Keratinocyte (primary cell): ENCODE data around the gene CAMK2G.

Source experiments
- CTCF ChIP-seq, 3 experiments: IDR thresholded peaks in 1 of 3; conservative IDR thresholded peaks in 1 of 3; optimal IDR thresholded peaks in 1 of 3; 2 replicates in 2 of 3; 3 replicates in 1 of 3; pipeline versions ENCODE3 to v1.5.1; 2011; ENCODE audit warnings: low read length in 3 of 3, mild to moderate bottlenecking in 3 of 3, moderate library complexity in 2 of 3, control low read depth in 1 of 3, inconsistent platforms in 1 of 3; ENCODE audit not compliant: insufficient read depth in 2 of 3; ENCODE audit errors: extremely low read depth in 1 of 3
- EZH2 ChIP-seq: IDR thresholded peaks from one replicate; pipeline ENCODE4 v1.6.1; 2012; ENCODE audit warnings: inconsistent platforms, mild to moderate bottlenecking, low read length, moderate library complexity

- no peak for TF ChIP-seq CTCF (optimal IDR thresholded peaks at IDR 0.05 in 1 of 3, IDR thresholded peaks at IDR 0.05 in 1 of 3, conservative IDR thresholded peaks at IDR 0.05 in 1 of 3; ENCODE audit: extremely low read depth in 1 of 3, insufficient read depth in 2 of 3, low read length in 3 of 3)
- TF ChIP-seq EZH2 = no peak
These were observed 68.0 kb downstream of the CAMK2G start for GRCh38 chr10:73806176-73806950.
